GM18502 (cell line): ENCODE measurements around the gene STS.

Experiments
- ATAC-seq: cut with Tn5 transposase; IDR thresholded peaks from one replicate; pipeline ENCODE4 v1.9.1; 2021; ENCODE audit warnings: mild to moderate bottlenecking; ENCODE audit not compliant: unreplicated experiment, poor library complexity

STS gene

DNA sequence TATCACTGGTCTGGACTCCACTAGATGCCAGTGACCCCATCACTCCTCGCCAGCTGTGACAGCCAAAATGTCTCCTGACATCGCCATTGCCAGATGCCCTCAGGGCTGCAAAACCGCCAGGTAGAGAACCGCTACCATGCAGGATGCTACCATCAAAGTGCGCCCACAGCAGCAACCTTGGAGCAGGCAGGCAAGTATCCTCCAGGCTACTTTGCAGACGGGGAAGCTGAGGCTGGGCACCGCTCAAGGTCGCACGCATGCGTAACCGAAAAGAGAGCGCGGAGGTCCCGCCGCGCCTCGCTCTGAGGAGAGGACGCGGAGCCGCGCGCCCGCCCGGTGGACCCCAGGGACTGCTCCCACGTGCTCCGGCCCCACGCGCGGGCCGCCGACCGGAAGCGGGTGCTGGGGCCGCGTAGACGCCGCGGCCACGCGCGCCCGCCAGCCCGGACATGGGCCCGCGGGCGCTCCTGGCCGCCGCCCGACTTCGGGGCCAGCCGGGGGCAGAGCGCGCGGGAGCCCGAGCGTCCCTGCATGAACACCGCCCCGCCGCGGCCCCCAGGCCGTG is at the start of gene STS:
STS (plus strand) TSS at position 300 of the 565 bp plus-strand sequence. CDS start 105,488 bp downstream, outside the sequence.
- peak; percentile 48 for ATAC-seq

GRCh38 chrX:7100022-7100421 is 47.5 kb upstream of the STS start:
- no peak for ATAC-seq

DNA sequence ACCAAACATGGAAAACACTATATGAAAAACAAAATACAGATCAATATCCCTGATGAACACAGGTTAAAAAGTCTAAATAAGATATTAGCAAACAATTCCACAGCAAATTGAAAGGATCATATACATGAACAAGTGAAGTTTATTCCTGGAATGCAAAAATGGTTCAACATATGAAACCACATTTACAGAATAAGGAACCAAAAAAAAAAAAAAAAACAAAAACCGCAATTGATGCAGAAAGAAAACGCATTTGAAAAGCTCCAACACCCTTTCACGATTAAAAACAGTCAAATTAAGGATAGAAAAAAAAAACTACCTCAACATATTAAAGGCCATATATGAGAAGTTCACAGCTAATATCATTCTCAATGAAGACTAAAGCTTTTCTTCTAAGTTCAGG is 45.4 kb upstream of the STS start:
- ATAC-seq, result no peak

DNA sequence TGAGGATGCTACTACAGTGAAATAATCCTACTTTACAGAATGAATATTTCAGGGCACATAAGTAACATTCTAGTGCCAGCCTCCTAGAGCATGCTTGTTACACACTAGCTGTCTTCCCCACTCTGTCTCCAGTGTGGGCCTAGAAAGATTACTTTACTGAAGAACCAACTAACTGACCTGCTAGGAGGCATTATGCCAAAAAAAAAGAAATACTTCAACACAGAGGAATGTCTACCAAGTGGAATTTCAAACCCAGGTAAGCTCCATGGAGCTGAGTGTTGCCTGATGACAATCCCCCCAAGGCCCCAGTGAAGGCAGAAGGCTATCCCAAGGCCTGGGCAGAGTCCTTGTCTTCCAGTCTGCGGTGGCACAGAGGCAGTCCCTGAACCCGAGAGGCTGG is 40.9 kb upstream of the STS start:
- no peak for ATAC-seq

DNA sequence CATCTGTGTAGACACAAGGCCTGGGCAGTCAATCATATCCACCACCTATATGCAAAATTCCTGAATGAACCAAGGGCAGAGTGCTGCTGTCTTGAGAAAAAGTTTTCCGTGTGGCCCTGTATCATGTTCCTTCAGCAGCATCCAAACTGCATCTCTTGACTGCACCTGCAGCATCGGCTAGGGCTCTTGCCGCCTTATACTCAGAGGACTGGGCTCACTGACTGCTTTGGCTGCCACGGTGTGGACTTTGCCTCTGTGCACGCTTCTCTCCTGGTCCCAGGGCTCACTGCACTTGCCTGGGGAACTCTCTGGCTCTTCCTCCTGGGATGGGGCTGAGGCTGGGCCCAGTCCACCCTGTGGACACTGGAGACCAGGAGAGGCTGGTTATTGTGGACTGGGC is 39.5 kb upstream of the STS start:
- no peak for ATAC-seq

GRCh38 chrX:7109049-7109531 is 38.4 kb upstream of the STS start:
- ATAC-seq, result no peak

DNA sequence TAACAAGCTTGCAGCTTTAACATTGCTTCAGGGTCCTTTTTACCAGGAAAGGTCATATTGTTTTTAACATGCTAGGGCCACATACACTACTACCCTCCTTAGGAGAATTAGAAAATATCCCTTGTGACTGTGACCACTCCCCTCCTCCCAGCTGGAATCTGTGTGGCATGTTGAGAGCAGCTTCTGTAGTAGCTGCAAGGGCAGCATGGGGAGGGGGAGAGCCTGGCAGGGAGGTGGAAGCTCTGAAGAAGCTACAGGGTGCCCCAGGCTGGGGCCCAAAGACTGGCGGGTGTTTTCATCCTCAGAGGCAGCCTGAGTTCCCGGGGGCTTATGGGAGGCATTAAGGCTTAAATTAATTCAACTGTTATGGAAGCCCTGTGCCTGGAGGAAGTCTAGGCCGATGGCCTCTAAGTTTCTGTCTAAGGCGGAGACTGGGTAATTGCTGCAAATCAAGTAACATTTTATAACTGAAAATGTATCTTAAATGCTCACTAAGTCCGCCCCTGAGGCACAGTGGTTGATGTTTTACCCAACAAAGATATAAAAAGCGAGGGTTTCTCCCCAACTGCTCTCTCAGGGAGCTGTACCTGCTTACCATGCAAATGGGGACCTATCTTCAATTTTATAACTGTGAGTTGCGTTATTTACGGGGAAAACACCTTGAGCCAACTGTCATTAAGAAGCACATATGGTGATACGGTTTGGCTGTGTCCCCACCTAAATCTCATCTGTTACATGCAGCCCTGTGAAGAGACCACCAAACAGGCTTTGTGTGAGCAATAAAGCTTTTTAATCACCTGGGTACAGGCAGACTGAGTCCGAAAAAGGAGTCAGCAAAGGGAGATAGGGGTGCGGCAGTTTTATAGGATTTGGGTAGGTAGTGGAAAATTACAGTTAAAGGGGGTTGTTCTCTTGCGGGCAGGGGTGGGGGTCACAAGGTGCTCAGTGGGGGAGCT is 37.4 kb upstream of the STS start:
- peak; percentile 68 for ATAC-seq

DNA sequence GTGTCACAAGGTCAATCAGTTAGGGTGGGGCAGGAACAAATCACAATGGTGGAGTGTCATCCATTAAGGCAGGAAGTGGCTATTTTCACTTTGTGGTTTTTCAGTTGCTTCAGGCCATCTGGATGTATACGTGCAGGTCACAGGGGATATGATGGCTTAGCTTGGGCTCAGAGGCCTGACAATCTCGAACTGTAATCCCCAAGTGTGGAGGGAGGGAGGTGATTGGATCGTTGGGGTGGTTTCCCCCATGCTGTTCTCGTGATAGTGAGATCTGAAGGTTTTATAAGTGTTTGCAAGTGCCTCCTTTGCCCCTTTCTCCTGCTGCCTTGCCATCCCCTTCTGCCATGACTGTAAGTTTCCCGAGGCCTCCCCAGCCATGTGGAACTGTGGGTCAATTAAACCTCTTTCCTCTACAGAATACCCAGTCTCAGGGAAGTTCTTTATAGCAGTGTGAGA is 36.7 kb upstream of the STS start:
- ATAC-seq, result peak; percentile 59

GRCh38 chrX:7111518-7111917 is 36.0 kb upstream of the STS start:
- ATAC-seq, result no peak

GRCh38 chrX:7112071-7112470 is 35.4 kb upstream of the STS start:
- no peak for ATAC-seq

DNA sequence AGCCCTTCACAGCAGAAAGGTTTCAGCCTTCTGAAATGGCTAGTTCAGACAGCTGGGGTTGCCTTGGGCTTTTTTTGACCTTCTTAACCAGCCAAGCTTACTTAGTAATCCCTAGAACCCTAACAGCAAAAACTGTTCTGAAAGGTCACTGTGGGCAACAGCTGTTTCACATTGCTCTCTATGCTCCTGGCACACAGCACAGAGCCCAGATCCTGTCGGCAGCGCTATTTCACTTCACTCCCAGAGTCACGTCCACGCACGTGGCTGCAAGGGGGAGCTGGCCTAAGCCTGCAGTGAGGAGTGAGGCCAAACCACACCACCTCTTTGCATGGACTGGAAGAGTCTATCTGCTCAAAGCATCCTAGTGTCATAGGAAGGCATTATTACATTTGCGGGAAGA is 32.0 kb upstream of the STS start:
- peak; percentile 72 for ATAC-seq

DNA sequence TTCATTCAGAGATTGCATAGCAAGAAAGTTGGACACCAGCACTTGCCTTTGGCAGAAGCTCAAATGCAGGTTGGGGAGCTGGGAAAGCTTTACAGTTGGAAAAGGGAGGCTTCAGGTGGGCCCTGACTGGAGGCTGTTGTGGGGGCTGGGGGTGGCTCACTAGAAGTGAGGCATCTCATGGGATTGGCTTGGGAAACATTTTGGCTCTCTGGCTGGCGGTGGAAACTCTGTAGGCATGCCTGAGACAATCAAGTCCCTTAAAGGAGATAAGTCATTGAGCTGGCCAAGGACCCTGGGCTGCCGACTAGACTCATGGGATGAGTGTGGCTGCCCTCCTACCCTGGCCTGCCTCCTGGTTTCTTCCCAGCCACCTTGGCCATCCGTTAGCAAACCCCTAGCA is 31.4 kb upstream of the STS start:
- no peak for ATAC-seq

GRCh38 chrX:7117587-7117986 is 29.9 kb upstream of the STS start:
- ATAC-seq, result peak; percentile 59

DNA sequence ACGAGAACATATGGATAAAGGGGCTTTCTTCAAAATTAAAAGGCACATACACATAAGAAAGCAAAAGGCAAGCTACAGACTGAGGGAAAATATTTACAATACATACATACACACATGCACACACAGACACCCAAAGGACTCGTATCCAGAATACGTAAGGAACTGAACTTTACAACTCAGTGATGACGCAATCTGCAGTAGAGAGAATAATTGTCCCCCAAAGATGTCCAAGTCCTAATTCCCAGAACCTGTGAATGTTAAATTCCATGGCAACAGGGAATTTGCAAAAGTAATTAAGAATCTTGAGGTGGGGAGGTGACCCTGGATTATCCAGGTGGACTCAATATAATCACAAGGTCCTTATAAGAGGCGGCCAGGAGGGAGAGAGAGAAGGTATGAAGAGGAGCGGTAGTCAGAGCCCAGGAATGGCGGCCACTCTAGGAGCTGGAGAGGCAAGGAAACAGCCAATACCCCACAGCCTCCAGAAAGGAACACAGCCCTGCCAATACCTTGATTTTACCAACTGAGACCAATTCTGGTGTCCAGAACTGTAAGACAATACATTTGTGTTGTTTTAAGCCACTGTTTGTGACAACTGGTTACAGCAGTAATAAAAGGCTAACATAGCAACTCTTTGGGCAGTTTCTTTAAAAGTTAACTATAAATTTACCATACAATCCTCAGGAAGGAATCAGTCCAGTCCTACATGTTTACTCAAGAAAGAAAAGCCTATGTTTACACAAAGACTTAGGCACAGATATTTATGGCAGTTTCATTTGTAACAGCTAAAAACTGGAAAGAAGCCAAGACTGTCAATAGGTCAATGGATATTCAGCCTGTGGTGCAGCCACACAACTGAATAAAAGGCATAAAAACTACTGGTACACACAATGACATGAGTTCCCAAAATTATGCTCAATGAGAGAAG is 27.3 kb upstream of the STS start:
- peak; percentile 27 for ATAC-seq

- ATAC-seq, result no peak
Observed at GRCh38 chrX:7120878-7121219, 26.7 kb upstream of the STS start.

DNA sequence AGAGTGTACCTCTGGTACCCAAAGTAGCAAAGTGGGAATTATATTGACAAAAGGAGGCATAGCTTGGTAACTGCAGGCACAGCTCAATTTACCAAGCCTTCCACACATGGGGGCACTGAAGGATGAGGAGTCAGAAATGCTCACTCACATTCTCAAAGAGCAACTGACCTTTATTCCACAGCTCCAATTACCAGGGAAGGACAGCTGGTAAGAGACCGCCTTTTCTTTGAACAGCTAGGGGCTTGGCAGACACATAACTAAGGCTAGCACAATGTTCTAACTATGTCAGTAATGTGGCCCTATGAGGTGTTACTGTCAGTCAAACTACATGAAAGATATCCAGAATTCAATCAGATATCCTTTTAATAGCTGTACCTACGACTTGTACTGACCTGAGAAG is 20.5 kb upstream of the STS start:
- no peak for ATAC-seq

DNA sequence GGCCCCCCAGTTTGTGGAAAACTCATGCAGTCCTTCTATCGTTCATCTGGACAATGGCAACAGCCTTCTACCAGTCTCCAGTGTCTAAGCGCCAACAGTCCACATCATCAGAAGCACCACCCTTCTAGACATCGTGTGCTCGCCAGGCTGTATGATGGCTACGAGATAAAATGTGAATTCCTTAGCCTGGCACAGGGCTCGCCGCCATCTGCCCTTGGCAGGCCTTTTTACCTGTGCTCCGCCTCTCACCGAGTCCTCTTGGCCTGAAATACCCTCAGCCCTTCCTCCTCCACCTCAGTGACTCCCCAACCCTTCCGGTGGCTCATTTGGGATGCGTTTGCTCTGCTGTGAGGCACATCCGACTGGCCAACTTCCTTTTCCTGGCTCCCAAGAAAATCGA is 15.9 kb upstream of the STS start:
- ATAC-seq, result no peak

DNA sequence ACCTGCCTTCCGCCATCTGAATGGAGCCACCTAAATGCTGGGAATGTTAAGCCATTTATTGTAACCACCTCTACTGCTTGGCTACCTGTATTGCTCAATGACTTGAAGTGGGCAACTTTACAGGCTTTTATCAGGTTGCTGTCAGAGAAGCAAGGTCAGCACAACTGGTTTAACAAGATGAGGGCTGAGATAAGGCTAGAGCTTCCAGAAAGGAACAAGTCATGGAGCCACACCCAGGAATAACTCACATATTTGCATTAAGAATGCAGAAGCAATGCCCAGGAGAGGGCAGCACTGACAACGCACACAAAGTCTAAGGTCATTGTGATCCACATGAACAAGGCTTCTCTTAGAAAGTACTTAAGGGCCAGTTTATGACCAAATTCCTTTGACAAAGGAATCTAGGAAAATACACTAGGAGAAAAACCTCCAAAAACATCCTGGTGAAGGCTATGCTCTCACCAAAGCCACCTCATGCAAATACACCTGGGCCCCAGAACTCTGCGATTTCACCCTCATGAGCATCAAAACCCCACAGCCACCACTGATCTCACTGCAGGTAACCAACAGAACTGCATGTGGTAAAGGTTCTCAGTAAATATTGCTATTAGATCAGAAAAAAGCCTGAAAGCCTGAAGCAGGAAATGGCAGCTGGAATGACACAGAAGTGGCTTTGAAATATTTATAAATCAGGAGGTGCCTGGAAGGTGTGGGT is 15.0 kb upstream of the STS start:
- ATAC-seq, result peak; percentile 86

DNA sequence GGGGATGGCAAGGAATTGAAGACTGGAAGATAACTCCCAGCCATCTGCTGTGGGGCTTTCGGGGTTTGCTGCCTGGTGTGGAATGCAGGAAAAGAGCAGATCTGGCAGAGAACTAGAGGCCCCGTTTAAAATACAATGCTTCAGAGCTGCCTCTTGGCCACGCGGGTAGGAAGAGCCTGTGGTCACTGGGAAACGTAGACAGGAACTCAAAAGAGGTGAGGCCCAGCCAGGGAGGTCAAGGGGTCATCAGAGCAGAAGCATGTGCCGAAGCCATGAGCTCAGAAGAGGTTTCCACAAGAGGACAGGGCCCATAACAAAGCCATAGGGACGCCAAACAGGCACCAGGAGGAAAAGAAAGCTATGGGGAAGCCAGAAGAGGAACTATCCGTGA is 14.5 kb upstream of the STS start:
- ATAC-seq, result peak; percentile 5

- no peak for ATAC-seq
Observed at GRCh38 chrX:7134981-7135380, 12.5 kb upstream of the STS start.
